Breast epithelium (tissue), 3 donors: ENCODE measurements around the gene CACHD1.

Source experiments
- POLR2A ChIP-seq: fragments of 450-650 bp; IDR thresholded peaks from one replicate; pipeline ENCODE4 v1.6.1; 2016; ENCODE audit warnings: antibody characterized with exemption, mild to moderate bottlenecking, moderate library complexity
- POLR2AphosphoS5 ChIP-seq, 3 donors: sonication (generic); formaldehyde crosslinking; IDR thresholded peaks; one replicate each; pipeline ENCODE4 v1.6.1; 2017; ENCODE audit warnings: antibody characterized with exemption in 3 of 3
- TF ChIP-seq, protein P1 (sequence below), 3 donors: fragments of 450-650 bp; IDR thresholded peaks; one replicate each; pipeline ENCODE4 v1.5.1; 2016 to 2017; ENCODE audit warnings: antibody characterized with exemption in 3 of 3, mild to moderate bottlenecking in 3 of 3, moderate library complexity in 3 of 3

DNA sequence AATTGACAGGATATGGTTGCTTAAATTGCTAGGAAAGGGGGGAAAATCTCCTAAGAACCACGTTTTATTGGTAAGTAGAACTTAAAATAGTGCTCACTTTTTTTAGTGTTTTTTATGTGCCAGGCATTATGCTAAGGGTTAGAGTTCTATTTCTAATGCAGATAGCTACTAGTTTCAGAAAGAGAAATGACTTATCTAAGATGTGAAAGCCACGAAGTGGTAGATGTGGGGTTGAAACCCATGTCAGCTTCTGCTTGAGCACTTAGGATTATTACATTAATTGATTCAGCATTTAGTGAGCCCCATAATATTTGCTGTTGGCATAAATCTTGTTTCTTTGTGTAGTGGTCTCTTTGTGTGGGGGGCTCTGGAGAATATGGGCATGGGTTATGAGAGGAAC lies 24.7 kb downstream of the CACHD1 start:
- TF ChIP-seq, protein P1, sequence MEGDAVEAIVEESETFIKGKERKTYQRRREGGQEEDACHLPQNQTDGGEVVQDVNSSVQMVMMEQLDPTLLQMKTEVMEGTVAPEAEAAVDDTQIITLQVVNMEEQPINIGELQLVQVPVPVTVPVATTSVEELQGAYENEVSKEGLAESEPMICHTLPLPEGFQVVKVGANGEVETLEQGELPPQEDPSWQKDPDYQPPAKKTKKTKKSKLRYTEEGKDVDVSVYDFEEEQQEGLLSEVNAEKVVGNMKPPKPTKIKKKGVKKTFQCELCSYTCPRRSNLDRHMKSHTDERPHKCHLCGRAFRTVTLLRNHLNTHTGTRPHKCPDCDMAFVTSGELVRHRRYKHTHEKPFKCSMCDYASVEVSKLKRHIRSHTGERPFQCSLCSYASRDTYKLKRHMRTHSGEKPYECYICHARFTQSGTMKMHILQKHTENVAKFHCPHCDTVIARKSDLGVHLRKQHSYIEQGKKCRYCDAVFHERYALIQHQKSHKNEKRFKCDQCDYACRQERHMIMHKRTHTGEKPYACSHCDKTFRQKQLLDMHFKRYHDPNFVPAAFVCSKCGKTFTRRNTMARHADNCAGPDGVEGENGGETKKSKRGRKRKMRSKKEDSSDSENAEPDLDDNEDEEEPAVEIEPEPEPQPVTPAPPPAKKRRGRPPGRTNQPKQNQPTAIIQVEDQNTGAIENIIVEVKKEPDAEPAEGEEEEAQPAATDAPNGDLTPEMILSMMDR (IDR thresholded peaks at IDR 0.05): no peak
- TF ChIP-seq POLR2A (no peak), POLR2AphosphoS5 (IDR thresholded peaks at IDR 0.05) (no peak)
